Epithelial cell of esophagus (primary cell): ENCODE results near the gene ATXN2L.
"Not testable (repeated sequence)": the region's sequence is repeated elsewhere in the genome, so short reads cannot be mapped to it uniquely, and the experiment has no call there.

Experiments
- DNase-seq: peaks from one replicate; pipeline ENCODE4 v3.0.0; 2010; ENCODE audit warnings: low read depth
- H3K4me3 ChIP-seq: 2 replicates; pipeline ENCODE4 v1.5.1; 2011; ENCODE audit warnings: mild to moderate bottlenecking, low read length, control low read depth
- CTCF ChIP-seq: IDR thresholded peaks from 2 replicates; pipeline ENCODE4 v1.5.1; 2011; ENCODE audit warnings: low read depth, mild to moderate bottlenecking, low read length, control low read depth, inconsistent platforms; ENCODE audit not compliant: insufficient read depth; ENCODE audit errors: missing control alignments

Gene ATXN2L

DNA sequence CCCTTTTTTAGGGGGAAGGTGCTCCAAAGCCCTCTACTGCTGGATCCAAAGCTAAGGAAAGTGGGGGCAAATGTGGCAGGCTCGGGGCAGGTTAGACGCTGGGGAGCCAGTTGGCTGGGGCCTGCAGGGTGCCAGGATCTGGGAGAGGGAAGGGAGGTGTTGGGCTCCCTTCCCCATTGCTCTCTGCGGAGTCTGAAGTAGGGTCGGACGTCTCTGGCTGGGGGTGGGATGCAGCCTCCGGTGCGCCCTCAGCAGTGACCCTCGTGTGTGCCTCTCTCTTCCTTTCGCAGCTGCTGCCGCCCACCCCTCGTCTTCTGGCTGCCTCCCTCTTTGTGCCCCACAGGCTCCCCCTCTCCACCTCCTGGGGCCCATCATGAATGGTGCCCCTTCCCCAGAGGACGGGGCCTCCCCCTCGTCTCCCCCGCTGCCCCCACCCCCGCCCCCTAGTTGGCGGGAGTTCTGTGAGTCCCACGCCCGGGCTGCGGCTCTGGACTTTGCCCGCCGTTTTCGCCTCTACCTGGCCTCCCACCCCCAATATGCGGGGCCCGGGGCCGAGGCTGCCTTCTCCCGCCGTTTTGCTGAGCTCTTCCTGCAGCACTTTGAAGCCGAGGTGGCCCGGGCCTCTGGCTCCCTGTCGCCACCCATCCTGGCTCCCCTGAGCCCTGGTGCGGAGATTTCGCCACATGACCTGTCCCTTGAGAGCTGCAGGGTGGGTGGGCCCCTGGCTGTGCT lies 43.1 kb downstream of the ATXN2L start:
- no peak overlapping the region for H3K4me3 ChIP-seq
- TF ChIP-seq CTCF: no peak
- DNase-seq: no peak

DNA sequence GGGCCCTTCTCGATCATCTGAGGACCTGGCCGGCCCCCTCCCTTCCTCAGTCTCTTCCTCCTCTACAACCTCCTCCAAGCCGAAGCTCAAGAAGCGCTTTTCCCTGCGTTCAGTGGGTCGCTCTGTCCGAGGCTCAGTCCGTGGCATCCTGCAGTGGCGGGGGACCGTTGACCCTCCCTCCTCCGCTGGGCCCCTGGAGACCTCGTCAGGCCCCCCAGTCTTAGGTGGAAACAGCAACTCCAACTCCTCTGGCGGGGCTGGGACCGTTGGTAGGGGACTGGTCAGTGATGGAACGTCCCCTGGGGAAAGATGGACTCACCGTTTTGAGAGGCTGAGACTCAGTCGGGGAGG lies 43.6 kb downstream of the ATXN2L start:
- H3K4me3 ChIP-seq: no peak overlapping the region
- no peak for DNase-seq
- TF ChIP-seq CTCF: no peak

GRCh38 chr16:28867241-28867640 lies 44.4 kb downstream of the ATXN2L start:
- TF ChIP-seq CTCF: no peak
- no peak for DNase-seq
- no peak overlapping the region for H3K4me3 ChIP-seq

DNA sequence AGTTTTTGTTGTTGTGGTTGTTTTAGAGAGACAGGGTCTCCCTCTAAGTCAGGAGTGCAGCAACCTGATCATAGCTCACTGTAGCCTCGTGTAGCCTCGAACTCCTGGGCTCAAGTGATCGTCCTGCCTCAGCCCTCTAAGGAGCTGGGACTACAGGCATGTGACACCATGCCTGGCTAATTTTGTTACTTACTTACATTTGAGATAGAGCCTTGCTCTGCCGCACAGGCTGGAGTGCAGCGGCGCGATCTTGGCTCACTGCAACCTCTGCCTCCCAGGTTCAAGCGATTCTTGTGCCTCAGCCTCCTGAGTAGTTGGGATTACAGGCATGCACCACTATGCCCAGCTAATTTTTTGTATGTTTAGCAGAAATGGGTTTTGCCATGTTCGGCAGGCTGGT lies 44.8 kb downstream of the ATXN2L start:
- not testable (repeated sequence) for DNase-seq, H3K4me3 ChIP-seq

GRCh38 chr16:28869201-28869600 lies 46.4 kb downstream of the ATXN2L start:
- no peak for TF ChIP-seq CTCF
- no peak overlapping the region for H3K4me3 ChIP-seq
- DNase-seq: no peak

GRCh38 chr16:28872952-28873351 lies 50.2 kb downstream of the ATXN2L start:
- H3K4me3 ChIP-seq: no peak overlapping the region
- no peak for DNase-seq
- no peak for TF ChIP-seq CTCF

DNA sequence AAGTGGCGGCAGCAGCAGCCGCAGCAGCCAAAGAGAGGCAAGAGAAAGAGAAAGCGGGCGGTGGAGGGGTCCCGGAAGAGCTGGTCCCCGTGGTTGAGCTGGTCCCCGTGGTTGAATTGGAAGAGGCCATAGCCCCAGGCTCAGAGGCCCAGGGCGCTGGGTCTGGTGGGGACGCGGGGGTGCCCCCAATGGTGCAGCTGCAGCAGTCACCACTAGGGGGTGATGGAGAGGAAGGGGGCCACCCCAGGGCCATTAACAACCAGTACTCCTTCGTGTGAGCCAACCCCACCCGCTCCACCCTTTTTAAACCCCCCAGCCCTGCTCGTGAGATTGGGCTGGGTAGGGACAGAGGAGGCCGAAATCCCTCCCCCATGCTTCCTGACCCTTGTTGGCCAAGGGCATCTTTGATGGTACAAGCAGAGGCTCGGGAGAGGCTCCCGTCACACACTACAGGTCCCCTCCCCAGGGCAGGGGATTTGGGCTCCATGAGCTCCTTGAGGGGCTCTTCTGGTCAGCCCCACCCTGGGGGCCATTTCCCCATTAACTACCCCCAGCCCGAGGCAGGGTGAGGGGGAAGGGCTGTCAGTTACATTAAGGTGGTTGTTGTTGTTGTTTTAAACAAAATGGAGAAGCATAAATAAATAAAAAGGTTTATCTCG lies 50.9 kb downstream of the ATXN2L start:
- DNase-seq: peak; percentile 18
- peak; percentile 60 for TF ChIP-seq CTCF
- no peak overlapping the region for H3K4me3 ChIP-seq
